Fibroblast of skin of scalp (primary cell): ENCODE results near the gene NUDT3.

Experiments
- DNase-seq: peaks from one replicate; pipeline ENCODE4 v3.0.0-alpha.2; 2013

The NUDT3 gene

GRCh38 chr6:34237722-34238584, 154.5 kb downstream of the NUDT3 start:
- peak; percentile 41 for DNase-seq

GRCh38 chr6:34237316-34237721, 155.2 kb downstream of the NUDT3 start:
- DNase-seq = no peak

GRCh38 chr6:34236443-34237315, 155.8 kb downstream of the NUDT3 start, which contains the start of gene HMGA1:
TSS of gene HMGA1 (plus strand) at chr6:34236873. CDS start at chr6:34240781, 3,908 bp downstream.
- DNase-seq = peak; percentile 87

GRCh38 chr6:34236131-34236442, 156.4 kb downstream of the NUDT3 start:
- DNase-seq = no peak

GRCh38 chr6:34235307-34236130, 156.9 kb downstream of the NUDT3 start:
- peak; percentile 88 for DNase-seq

GRCh38 chr6:34234667-34235306, 157.7 kb downstream of the NUDT3 start:
- no peak for DNase-seq

GRCh38 chr6:34233867-34234266, 158.6 kb downstream of the NUDT3 start:
- no peak for DNase-seq

- DNase-seq = no peak
Observed at GRCh38 chr6:34232901-34233300, 159.6 kb downstream of the NUDT3 start.

- no peak for DNase-seq
Observed at GRCh38 chr6:34231566-34232336, 160.7 kb downstream of the NUDT3 start.

GRCh38 chr6:34230653-34231371, 161.7 kb downstream of the NUDT3 start:
- no peak for DNase-seq

GRCh38 chr6:34229877-34230276, 162.6 kb downstream of the NUDT3 start:
- no peak for DNase-seq
